Measurements from ENCODE around the gene ARHGAP32. TPM values are rescaled to one million over a fixed set of nuclear protein-coding genes. Genes with fewer than 3 reads are reported as not detected.

ARHGAP32 gene
- total and polyA plus RNA-seq, 11 donors = 2.1 to 9.5 (median 4.8) TPM

DNA sequence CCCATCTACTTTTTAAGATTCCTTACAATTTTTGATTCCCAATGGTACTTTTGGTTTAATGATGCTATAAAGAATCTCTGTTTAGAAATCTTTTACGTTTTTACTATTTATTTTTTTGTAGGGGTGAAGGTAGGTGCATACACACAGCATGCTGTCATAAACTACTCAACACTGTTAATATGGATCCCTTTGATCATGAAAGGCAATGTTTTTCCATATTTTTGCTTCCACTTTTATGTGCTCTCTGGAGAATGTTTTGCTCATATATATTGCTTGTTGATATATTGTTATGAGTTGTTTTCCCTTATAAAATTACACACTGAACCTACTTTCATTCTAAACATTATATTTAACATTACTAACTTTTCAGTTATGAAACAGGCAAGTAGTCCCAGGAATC is 125.9 kb downstream of the ARHGAP32 start:
- DNase-seq (no peak), ATAC-seq (no peak)
- Histone ChIP-seq H3K27me3 (no peaks in the 10 kb centered on the region), H3K4me1 (no peaks in the 10 kb centered on the region), H3K36me3 (peaks cover 0 to 43% (median 10%) of the 10 kb centered on the region in 9 donors), H3K9me3 (no peaks in the 10 kb centered on the region), H3K27ac (no peak overlapping the region), H3K4me3 (no peak overlapping the region)
- TF ChIP-seq POLR2A (IDR thresholded peaks at IDR 0.05) (no peak), CTCF (IDR thresholded peaks at IDR 0.05) (no peak)
- WGBS, 4 donors = 82 to 97% (median 87%) methylated on average over 1 of the region's 1 CpG
- intact Hi-C loops (cut with DNase I) = no loop called here

GRCh38 chr11:129063118-129063517 is 129.0 kb downstream of the ARHGAP32 start:
- H3K27me3 ChIP-seq = no peaks in the 10 kb centered on the region
- ATAC-seq = no peak

DNA sequence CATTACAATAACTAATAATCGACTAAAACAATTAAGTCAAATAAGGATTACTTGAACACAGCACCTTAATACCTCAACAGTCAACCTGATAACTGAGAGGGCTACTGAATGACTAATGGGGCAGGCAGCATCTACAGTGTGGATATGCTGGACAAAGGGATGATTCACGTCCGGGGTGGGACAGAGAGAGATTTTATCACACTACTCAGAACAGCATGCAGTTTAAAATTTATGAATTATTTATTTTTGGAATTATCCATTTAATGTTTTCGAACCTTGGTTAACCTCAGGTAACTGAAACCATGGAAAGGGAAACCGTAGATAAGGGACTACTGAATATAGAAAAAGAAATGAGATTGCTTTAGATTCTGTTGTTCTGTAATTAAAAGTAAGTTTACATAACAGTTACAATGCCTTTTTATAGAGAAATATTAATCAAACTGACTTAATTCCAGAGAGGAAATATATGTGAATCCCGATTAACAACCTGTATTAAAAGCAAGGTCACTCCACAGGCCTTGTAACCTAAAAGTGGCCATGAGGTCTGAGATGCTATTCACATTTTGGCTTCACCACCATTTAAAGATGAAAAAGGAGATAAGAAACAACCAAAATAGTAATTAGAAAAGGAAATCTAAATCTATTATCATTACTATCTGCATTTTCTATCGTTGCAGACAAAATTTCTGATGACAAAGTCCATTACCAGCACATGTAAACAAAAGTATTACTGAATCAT is 130.5 kb downstream of the ARHGAP32 start:
- H3K27ac ChIP-seq = no peak overlapping the region
- DNase-seq (no peak), ATAC-seq (no peak)
- TF ChIP-seq POLR2A (IDR thresholded peaks at IDR 0.05) (no peak), CTCF (IDR thresholded peaks at IDR 0.05) (no peak)
- H3K36me3 ChIP-seq = peaks cover 0 to 44% (median 10%) of the 10 kb centered on the region in 9 donors
- H3K4me1 ChIP-seq = no peaks in the 10 kb centered on the region
- intact Hi-C loops (cut with DNase I) = no loop called here
- H3K9me3 ChIP-seq = no peaks in the 10 kb centered on the region
- no peaks in the 10 kb centered on the region for H3K27me3 ChIP-seq
- 86 to 88% (median 87%) methylated on average over 7 of the region's 7 CpGs for WGBS, 4 donors
- no peak overlapping the region for H3K4me3 ChIP-seq

More at GRCh38 chr11:129063118-129063517, 129.0 kb downstream of the ARHGAP32 start:
- no peaks in the 10 kb centered on the region for H3K9me3 ChIP-seq
- intact Hi-C loops (cut with DNase I) = no loop called here
- H3K27ac ChIP-seq = no peak overlapping the region
- peaks cover 0 to 44% (median 10%) of the 10 kb centered on the region in 9 donors for H3K36me3 ChIP-seq
- no peak for DNase-seq
- no peak overlapping the region for H3K4me3 ChIP-seq
- no peak for TF ChIP-seq CTCF (IDR thresholded peaks at IDR 0.05)
- no peak for TF ChIP-seq POLR2A (IDR thresholded peaks at IDR 0.05)
- no peaks in the 10 kb centered on the region for H3K4me1 ChIP-seq

GRCh38 chr11:129056916-129057315 is 135.2 kb downstream of the ARHGAP32 start:
- DNase-seq (no peak), ATAC-seq (no peak)
- Histone ChIP-seq H3K36me3 (peaks cover 0 to 7% (median 0%) of the 10 kb centered on the region in 9 donors), H3K4me3 (no peak overlapping the region), H3K27me3 (no peaks in the 10 kb centered on the region), H3K27ac (no peak overlapping the region), H3K9me3 (no peaks in the 10 kb centered on the region), H3K4me1 (no peaks in the 10 kb centered on the region)
- intact Hi-C loops (cut with DNase I) = no loop called here
- no peak for TF ChIP-seq CTCF (IDR thresholded peaks at IDR 0.05)
- no peak for TF ChIP-seq POLR2A (IDR thresholded peaks at IDR 0.05)
- 89 to 93% (median 93%) methylated on average over 10 to 11 of the region's 11 CpGs for WGBS, 4 donors

Measured in heart left ventricle (tissue), 16 donors.